ENCODE results near the gene ESR2. TPM values are rescaled to one million over a fixed set of nuclear protein-coding genes. Genes with fewer than 3 reads are reported as not detected.
A peak's percentile ranks its signal among the peaks of the same experiment; 100 is the strongest.
"Not testable (repeated sequence)": the region's sequence is repeated elsewhere in the genome, so short reads cannot be mapped to it uniquely, and the experiment has no call there.

ESR2 gene
- 0.34 and 0.56 TPM in 2 replicates for total RNA-seq

DNA sequence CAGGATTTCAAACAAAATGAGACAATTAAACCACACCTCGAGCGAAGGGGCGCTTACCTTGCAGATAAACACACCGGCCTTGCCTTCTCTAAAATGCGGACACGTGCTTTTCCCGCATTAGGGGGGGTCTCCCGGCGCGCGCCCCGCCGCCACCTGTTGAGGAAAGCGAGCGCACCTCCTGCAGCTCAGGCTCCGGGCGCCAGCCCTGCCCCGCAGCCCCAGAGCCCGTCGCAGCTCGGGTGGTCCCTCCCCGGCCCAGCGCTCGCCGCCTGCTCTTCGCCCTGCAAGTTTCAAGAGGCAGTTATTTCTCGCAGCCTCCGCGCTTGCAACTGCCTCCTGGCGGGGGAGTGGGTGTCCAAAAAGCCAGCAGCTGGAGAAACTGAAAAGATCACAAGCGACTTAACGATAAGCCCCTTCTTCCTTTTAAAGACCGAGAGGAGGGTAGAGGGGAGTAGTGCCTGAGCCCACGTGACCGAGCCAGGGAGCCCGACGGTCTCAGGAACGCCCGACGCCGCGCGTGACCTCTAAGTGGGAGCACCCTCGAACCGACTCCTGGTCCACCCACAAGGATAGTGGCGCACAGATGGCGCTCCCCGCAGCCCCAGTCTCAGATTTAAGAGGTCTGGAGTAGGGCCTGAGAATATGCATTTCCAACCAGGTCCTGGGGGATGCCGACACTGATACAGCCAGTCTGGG, at the start of gene ESR2:
TSS of gene ESR2 (minus strand) at position 396 of the 696 bp plus-strand sequence. CDS start 11,386 bp downstream, outside the sequence.
- DNase-seq = peak; percentile 63

DNA sequence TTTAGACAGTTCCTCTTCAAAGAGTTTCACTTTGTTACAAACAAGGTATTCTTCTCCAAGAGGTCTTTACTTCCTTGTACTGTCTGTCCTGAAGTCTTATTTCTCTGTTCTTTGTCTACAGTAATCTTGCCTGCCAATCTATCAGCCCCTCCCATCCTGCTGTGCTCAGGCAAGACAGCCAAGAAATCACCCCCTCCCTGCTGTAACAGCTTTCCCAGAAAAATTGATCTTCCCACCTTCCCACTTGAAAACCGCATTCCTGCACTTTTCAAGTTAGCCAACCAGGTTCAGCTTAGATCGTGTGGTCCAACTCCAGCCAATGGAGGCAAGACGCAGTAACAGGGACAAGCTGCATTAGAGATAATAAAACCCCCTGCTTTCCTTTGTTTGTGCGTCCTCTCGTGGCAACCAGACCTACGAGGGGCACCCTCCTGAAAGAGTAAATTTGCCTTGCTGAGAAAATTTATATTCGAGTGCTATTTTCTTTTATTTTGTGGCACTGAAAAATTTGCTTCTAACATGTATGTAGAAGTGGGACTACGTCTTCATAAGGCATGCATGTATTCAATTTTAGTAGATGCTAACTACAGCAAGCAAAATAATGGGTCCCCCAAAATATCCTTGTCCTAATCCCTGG, 46.5 kb upstream of the ESR2 start:
- no peak for DNase-seq

DNA sequence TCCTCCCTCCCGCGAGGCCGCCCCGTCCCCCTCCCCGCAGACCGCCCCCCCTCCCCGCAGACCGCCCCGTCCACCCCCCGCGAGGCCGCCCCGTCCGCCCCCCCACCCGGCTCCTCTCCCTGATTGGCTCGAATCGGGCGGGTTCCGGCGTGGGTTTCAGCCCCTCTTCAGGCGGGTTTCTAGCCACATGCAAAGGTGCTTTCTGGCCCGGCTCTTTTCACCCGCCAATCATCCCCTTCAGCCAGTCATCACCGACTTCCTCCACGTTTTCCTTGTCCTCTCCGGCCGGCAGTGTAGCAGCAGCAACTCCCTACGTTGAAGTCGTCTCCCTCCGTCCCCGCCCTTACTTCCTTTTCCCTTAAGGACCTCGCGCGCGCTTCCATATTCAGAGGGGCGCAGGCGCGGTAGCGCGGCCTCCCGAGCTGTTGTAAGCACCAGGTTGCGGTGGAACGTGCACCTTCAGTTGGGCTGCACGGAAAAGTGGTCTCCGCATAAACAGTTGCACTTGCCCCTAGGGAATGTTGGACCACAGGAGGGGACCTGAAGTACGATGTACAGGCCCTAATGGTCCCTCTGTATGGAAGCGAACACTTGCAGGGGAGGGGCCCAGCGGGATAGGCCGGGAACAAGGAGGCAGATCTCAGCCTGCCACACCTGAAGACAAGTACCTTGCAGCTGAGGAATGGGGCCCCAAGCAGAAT, 44.6 kb upstream of the ESR2 start:
- peak; percentile 99 for DNase-seq

DNA sequence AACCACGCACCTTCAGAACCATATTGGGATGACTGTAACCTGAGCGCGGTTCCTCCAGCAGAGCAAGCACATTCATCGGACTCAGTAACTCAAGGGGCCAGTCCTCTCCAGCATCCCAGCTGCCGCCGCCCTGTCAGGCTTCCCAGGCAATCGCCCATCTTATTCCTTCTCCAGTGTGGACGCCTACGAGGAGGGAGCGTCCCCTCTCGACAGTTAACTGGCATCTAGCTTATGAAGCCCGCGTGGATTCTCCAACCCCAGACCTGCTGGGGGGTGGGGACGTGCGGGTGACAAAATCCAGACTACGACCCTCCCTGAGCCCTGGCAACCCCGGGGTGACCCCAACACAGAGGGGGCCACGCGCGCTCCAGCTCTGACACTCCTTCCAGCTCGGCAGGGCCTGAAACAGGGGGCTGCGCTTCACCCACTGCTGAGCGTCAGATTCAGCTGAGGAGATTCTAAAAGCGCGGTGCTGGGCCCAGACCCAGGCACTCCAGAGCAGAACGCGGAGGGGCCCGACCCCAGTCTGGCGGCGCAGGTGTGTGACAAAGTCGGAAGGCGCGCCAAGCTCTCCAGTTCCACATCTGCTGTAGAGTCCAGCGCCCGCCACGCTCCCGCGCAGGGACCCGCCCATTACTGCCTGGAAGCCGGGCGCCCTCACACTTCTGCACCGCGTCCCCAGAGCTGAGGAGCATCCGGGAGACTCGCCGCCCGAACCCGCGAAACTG, 43.9 kb upstream of the ESR2 start:
- peak; percentile 74 for DNase-seq

DNA sequence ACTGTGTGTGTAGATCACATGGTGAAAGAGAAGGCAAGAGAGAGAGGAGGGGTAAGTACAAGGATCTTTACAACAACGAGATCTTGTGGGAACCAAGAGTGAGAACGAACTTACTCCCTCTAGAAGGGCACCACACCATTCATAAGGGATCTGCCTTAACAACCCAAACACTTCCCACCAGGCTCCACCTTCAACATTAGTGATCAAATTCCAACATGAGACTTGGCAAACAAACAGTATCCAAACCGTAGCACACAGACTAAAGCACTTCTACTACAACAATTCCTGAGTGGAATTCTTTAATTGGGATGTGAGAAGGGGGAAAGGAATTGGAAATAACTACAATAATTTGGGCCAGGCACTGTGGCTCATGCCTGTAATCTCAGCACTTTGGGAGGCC, 35.0 kb upstream of the ESR2 start:
- no peak for DNase-seq

DNA sequence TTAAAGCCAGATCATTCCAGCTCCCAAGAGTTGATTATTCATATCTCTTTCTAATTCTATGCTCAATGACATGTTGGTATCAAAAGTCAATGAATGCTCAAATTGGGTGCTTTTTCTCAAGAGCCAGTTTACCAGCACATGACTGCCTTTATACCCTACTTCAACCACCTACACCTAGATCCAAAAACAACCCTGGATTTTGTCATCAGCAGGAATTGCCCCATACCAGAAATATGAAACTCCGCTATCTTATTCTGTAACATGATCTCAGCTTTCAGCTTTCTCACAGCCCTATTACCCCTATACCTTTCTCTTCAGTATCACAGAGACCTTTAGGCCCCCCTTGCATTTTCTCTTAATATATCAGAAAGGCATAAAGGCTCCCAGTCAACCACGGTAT, 32.3 kb upstream of the ESR2 start:
- no peak for DNase-seq

DNA sequence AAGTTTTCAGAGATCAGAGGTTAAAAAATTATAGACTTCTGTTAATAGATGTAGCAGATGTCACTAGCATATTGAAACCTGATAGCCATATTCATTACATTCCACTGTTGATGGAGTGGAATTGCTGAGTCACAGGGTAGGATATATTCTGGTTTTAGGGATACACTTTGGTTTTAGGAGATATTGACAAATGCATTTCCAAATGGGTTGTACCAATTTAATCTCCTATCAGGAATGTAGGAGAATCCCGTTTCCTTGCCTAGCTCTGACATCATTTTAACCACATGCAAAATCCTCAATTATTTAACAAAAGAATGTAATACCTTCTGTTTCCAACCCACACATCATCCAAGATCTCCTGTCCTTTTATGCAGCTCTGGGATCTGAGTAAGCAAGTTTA, 30.7 kb upstream of the ESR2 start:
- no peak for DNase-seq

DNA sequence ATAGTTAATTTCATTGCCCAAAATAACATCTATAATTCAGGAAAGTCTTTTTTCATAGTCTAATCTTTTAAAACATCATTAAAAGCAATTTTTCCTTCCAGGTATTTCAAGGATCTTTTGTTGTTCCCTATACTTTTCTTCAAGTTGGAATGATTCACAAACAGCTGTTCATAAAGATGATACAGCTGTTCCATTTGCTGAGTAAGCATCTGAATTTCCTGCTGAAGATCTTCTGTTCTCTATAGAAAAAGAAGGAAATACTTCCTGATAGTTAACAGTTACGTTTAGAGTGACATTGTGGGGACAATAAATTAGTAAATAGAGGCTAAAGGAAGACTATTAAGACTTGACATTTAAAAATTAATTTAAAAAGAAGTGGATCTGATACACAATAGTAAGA, 30.3 kb upstream of the ESR2 start:
- no peak for DNase-seq

DNA sequence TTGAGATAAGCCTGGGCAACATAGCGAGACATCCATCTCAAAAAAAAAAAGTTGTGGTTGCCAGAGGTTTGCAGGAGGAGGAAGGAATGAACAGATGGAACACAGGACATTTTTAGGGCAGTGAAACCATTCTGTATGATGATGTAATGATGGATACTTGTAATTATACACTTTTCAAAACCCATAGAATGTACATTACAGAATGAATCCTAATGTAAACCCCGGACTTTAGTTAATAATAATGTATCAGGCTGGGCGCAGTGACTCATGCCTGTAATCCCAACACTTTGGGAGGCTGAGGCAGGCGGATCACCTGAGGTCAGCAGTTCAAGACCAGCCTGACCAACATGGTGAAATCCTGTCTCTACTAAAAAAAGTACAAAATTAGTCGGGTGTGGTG, 26.2 kb upstream of the ESR2 start:
- DNase-seq = not testable (repeated sequence)

DNA sequence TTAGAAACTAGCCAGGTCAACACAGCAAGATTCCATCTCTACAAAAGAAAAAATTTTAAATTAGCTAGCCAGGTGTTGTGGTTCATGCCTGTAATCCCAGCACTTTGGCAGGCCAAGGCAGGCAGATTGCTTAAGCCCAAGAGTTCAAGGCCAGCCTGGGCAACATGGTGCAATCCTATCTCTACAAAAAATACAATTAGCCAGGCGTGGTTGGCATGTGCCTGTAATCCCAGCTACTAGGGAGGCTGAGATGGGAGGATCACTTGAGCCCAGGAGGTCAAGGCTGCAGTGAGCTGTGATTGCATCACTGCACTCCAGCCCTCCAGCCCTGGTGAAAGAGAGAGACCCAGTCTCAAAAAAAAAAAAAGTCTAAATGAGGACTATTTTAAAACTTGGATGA, 24.5 kb upstream of the ESR2 start:
- DNase-seq = not testable (repeated sequence)

DNA sequence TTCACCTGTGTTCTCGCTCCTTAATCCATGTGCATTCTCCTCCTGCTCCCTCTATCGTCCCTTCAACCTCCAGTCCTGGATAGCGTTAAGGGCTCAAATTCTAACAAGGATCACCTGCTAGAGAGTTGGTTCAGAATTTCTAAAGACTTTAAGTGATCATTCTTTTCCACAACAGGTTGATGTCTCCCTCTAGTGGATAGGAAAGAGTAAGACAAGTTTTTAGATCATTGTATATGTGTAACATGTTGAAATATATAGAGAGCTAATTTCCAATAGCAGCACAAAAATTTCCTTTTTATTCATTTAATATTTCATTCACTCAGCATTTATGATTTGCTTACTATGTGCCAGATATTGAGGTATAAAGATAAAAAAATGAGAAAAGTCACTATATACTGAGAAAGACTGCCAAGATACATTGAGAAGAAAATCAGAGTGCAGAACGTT, 9.3 kb upstream of the ESR2 start:
- peak; percentile 75 for DNase-seq

DNA sequence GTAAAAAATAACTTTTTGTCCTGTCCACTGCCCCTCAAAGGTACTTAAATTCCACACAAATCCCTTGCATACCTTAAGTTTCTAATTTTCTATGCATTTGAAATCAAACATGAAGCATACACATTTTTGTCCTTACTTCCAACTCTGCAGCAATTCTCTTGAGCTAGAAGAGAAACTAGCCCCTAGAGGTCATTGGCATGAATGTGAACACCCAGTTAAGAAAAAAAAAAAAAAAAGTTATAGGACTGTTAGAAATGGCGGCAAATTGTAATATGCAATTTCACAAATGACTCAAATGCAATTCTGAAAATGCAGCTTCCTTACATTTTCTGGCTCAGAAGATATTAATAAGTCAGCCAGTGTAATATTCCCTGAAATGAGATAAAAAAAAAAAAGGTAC, 4.6 kb upstream of the ESR2 start:
- DNase-seq = no peak

DNA sequence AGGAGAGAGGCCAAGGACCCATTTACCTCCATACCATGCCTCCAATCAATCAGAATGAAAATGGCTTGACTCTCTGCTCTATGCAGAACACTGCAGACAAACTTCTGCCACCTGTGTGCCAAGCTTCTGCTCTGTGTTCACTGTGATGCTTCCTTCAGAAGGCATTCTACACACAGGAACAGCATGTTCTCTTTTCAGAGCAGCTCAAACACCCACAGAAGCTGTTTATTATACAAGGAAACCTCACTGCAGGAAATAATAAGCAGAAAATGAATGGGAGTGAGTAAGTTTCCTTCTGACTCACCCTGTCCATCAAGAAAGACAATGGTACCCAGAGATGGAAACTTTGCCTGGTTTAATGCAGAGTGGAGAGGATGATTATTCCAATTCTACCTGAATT, 2.4 kb upstream of the ESR2 start:
- DNase-seq = peak; percentile 89

DNA sequence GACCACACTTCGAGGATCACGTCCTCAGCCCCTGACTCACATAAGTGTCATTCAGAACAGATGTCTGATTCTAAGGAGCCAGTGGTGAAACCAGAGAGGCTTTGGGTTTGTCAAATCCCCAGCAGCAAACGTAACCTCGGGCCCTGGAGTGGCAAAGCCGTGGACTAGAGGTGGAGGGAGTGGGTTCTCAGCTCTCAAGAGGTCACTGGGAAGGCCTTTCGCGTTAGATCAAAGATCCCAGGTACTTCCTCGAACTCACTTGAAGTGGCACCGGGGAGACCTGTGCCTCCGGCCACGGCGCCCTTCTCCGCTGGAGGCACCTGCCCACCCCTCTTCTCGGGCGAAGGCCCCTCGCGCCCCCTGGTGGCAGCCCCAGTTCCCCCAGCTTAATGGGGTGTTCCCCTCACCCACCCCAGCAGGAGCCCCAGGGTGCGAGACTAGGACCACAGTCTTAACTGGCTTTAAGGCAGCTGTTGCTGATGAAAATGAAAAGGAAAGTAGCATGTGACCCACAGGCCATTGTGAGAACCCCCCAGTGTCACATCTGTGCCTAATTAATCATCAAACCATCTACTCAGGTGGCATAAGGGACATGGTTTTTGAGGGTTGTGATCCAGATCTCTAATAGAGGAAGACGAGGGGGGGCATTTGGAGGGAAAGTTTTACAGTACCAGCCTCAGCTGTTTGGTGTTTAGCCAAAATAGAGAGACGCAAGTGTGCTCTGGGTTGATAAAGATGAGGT, 672 bp upstream of the ESR2 start:
- DNase-seq = peak; percentile 83

DNA sequence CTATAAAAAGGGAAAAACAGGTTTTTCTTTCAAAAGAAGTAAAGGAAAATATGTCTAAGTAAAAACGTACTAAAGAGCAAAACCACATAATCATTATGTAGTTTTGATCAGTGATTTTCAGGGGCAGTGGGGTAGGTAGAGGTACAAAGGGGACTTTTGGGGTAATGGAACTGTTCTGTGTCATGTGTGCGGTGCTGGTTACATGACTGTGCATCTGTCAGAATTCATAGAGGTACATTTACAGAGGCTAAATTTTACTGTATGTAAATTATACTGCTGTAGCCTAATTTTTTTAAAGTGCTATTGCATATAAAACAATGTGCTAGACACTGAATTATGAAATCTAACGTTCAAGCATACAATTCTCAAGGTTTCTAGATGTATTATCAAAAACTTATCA, 2.0 kb downstream of the ESR2 start:
- DNase-seq = no peak

DNA sequence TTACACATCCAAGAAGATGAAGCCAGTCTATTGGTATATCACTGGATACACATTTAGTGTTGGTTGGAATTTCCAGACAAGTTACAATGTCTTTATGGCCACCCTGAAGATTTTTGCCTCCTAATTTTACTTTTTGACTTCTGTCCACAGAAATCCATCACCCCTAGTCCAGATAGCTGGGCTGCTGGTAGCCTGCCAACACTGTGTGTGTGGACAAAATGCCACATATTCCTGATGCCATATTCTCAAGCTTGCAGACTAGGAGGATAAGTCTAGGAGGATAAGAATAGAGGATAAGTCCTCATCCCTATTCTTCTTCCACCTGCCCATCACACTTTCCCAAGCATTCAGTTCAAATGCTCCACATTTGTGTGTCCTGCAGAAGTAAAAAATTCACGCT, 4.6 kb downstream of the ESR2 start:
- DNase-seq = no peak

DNA sequence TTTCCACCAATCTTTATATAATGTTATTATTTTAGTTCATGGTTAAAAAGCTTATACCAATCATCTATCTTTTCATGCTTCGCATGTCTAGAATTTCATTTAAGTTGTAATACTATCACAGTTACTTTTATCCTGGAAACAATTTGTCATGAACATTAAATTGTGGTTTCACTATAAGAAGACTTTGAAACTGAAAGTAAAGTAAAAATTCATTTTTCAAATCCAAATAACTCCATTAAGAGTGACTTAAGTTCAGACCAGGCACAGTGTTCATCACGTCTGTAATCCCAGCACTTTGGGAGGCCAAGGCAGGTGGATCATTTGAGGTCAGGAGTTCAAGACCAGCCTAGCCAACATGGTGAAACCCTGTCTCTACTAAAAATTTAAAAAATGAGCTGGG, 12.4 kb downstream of the ESR2 start:
- DNase-seq = no peak

DNA sequence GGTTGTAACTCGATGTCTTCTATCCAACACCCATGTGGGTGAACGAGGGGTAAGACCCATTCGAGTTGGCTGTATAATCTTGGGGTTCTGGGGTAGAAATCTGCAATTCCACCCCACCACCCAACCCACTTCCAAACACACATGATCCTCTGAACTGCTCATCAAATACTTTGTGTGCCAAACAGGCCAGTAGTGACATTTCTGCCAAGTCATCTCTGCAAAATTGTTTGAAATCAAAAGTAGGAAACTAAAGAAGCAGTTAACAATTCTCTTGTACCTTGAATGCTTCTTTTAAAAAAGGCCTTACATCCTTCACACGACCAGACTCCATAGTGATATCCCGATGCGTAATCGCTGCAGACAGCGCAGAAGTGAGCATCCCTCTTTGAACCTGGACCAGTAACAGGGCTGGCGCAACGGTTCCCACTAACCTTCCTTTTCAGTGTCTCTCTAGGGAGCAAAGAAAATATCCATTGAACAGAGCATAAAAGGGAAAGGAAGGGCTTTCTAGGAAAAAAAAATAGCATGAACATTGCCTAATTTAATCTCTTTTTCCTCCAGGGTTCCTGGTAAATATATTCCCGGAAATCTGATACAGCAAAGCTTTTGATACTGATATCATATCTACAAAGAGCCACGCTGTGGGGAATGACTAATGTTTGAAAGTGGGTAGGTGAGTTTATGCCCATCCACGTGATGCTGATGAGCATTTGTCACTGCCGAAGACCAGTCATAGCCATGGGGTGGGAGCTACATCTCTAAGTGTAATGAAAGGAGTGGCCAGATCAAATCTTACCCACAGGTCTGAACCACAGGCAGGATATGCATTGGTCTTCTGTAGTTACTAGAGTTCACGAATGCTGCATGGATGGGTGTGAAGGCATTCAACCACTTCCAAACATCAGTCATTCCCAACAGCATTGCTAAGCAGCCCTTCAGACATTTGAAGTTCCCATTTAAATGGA, 14.2 kb downstream of the ESR2 start:
- peak; percentile 89 for DNase-seq

DNA sequence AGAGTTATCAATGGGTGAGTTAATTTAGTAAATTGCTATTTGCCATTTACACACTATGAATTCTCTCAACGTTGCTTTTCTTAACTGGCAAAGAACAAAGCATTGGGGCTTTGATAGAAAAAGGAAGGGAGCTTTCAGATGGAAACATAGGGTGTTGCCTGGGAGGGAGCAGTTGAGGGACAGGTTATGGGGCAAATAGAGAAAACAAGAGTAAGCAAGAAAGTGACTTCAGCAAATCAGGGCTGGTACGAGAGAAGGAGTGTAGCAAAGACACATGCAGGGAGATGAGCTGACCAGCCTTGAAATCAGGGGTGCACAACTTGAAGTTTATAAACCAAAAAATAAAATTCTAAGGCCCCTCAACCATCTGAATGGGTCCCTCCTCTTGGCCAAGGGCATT, 15.7 kb downstream of the ESR2 start:
- DNase-seq = no peak

DNA sequence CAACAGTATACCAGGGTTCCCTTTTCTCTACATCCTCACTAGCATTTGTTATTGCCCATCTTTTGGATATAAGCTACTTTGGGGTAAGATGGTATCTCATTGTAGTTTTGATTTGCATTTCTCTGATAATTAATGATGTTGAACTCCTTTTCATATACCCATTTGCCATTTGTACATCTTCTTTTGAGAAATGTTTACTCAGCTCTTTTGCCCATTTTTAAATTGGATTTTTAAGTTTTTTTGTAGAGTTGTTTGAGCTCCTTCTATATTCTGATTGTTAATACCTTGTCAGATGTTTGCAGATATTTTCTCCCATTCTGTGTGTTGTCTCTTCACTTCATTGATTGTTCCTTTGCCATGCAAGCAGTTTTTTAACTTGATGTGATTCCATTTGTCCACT, 22.2 kb downstream of the ESR2 start:
- DNase-seq = no peak

DNA sequence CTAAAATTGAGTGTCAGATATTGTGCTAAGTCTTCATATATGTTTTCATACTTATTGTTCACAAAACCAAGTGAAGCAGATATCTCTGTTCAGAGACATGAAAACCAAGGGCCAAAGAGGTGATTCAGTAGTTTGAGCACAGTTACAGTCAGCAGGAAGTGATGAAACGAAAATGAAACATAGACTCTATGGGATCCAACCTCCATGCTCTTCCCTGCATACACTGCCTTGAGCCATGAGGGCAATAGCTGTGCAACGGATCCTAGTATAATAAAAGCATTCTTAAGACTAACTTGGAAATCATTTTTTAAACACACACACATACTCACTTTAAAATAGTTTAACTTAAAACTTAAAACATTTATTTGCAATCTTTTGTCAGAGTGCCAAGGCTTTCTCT, 27.9 kb downstream of the ESR2 start:
- peak; percentile 23 for DNase-seq

Data from dermis blood vessel endothelial cell (primary cell).